GM12878 (cell line): ENCODE measurements around the gene SNAI3. TPM values are rescaled to one million over a fixed set of nuclear protein-coding genes. Genes with fewer than 3 reads are reported as not detected.

Source experiments
- ASH2L ChIP-seq: fragments of 300-600, 200-600 bp; sonication (generic); IDR thresholded peaks from 2 replicates; pipeline ENCODE4 v1.6.1; 2017; ENCODE audit warnings: low read depth, mild to moderate bottlenecking, borderline replicate concordance
- ATF2 ChIP-seq: IDR thresholded peaks from 2 replicates; pipeline ENCODE4 v1.6.1; 2012; ENCODE audit warnings: low read length, inconsistent platforms
- ATF7 ChIP-seq: fragments of 450-650 bp; IDR thresholded peaks from 2 replicates; pipeline ENCODE4 v1.6.1; 2016; ENCODE audit warnings: low read depth, mild to moderate bottlenecking
- BCL11A ChIP-seq: IDR thresholded peaks from 2 replicates; pipeline ENCODE4 v1.6.1; 2011; ENCODE audit warnings: low read depth, low read length
- BMI1 ChIP-seq: fragments of 450-650 bp; IDR thresholded peaks from 2 replicates; pipeline ENCODE4 v1.6.1; 2016; ENCODE audit warnings: mild to moderate bottlenecking, moderate library complexity, borderline replicate concordance
- CBFB ChIP-seq: IDR thresholded peaks from 2 replicates; pipeline ENCODE4 v1.6.1; 2016; ENCODE audit warnings: antibody characterized with exemption, low read depth
- HCFC1 ChIP-seq: fragments of 150-350 bp; IDR thresholded peaks from 2 replicates; pipeline ENCODE4 v1.6.1; 2014; ENCODE audit warnings: low read length
- HDAC6 ChIP-seq: fragments of 200-600 bp; sonication (generic); IDR thresholded peaks from one replicate; pipeline ENCODE4 v1.8.0; 2017; ENCODE audit warnings: antibody characterized with exemption; ENCODE audit not compliant: unreplicated experiment
- IKZF2 ChIP-seq, 2 experiments: fragments of 450-650 bp; IDR thresholded peaks; 2 replicates each; pipeline ENCODE4 v1.6.1; 2017; ENCODE audit warnings: mild to moderate bottlenecking in 2 of 2, moderate library complexity in 2 of 2
- IRF5 ChIP-seq: fragments of 450-650 bp; IDR thresholded peaks from 2 replicates; pipeline ENCODE4 v1.6.1; 2017; ENCODE audit warnings: borderline replicate concordance
- JUNB ChIP-seq: IDR thresholded peaks from 2 replicates; pipeline ENCODE4 v1.6.1; 2016; ENCODE audit warnings: antibody characterized with exemption, mild to moderate bottlenecking
- KAT2A ChIP-seq: conservative IDR thresholded peaks from 2 replicates; pipeline ENCODE4 v1.6.1; 2011; ENCODE audit warnings: low read depth, low read length; ENCODE audit not compliant: control insufficient read depth
- NFIC ChIP-seq: IDR thresholded peaks from 2 replicates; pipeline ENCODE4 v1.6.1; 2012; ENCODE audit warnings: low read depth, mild to moderate bottlenecking, inconsistent platforms, low read length, moderate library complexity
- NFXL1 ChIP-seq: fragments of 450-650 bp; IDR thresholded peaks from 2 replicates; pipeline ENCODE4 v1.6.1; 2017; ENCODE audit warnings: antibody characterized with exemption, mild to moderate bottlenecking, borderline replicate concordance
- PAX8 ChIP-seq: fragments of 450-650 bp; IDR thresholded peaks from 2 replicates; pipeline ENCODE4 v1.6.1; 2017; ENCODE audit warnings: mild to moderate bottlenecking, moderate library complexity
- RB1 ChIP-seq: fragments of 450-650 bp; formaldehyde crosslinking; IDR thresholded peaks from 2 replicates; pipeline ENCODE4 v1.6.1; 2017; ENCODE audit warnings: mild to moderate bottlenecking, borderline replicate concordance
- RBBP5 ChIP-seq: fragments of 200-600 bp; sonication (generic); conservative IDR thresholded peaks from 2 replicates; pipeline ENCODE4 v1.6.1; 2016
- SIN3A ChIP-seq: IDR thresholded peaks from 2 replicates; pipeline ENCODE4 v1.6.1; 2012; ENCODE audit warnings: low read depth, low read length, improper control_type of control experiment
- TARDBP ChIP-seq: IDR thresholded peaks from 2 replicates; pipeline ENCODE4 v1.6.1; 2016; ENCODE audit warnings: borderline replicate concordance
- WRNIP1 ChIP-seq: IDR thresholded peaks from 2 replicates; pipeline ENCODE4 v1.6.1; 2011; ENCODE audit warnings: low read depth, low read length, improper control_type of control experiment, borderline replicate concordance
- ZNF24 ChIP-seq: fragments of 450-650 bp; IDR thresholded peaks from 2 replicates; pipeline ENCODE4 v1.6.1; 2017; ENCODE audit warnings: antibody characterized with exemption, mild to moderate bottlenecking
- ZZZ3 ChIP-seq: IDR thresholded peaks from 2 replicates; pipeline ENCODE4 v1.6.1; 2011; ENCODE audit warnings: low read depth; ENCODE audit not compliant: control insufficient read depth, insufficient read length
- polyA plus RNA-seq, 11 experiments: library from polyadenylated mRNA; depleted of rRNA in 4 of 11; unstranded in 6 of 11; stranded (reverse) in 5 of 11; fragments of >200 nt; fragmentation: Nextera tagmentation in 4 of 11; fragmentation: Illumina TruSeq in 1 of 11; extraction: Ambion mirVana in 4 of 11; extraction: Trizol in 1 of 11; gene quantifications; 1 replicate in 1 of 11; 2 replicates in 10 of 11; pipeline versions ENCODE4 v1.2.1 to v1.2.3, GENCODE V29; 2011 to 2016; ENCODE audit warnings: inconsistent platforms in 2 of 11, missing spikeins in 2 of 11, low read depth in 1 of 11
- total RNA-seq, 4 experiments: library from RNA; depleted of rRNA in 3 of 4; stranded (reverse); fragments of >200 nt in 3 of 4; fragmentation: Illumina TruSeq in 1 of 4; extraction: Trizol in 1 of 4; gene quantifications; 2 replicates each; pipeline versions ENCODE4 v1.2.1 to v1.2.3, GENCODE V29; 2013 to 2021
- TF ChIP-seq, protein P1 (sequence below): fragments of 150-350 bp; IDR thresholded peaks from 2 replicates; pipeline ENCODE4 v1.6.1; 2016; ENCODE audit warnings: low read depth, low read length
- TF ChIP-seq, protein P2 (sequence below): IDR thresholded peaks from 2 replicates; pipeline ENCODE4 v1.6.1; 2011; ENCODE audit warnings: mild to moderate bottlenecking, low read depth, low read length, moderate library complexity; ENCODE audit not compliant: insufficient replicate concordance

Gene SNAI3
- total and polyA plus RNA-seq, 10 of the 15 experiments (the other 5 are each of a cell fraction or from before 2014, with no cell fraction given), result 0.21 to 7.4 (median 3.0) TPM

DNA sequence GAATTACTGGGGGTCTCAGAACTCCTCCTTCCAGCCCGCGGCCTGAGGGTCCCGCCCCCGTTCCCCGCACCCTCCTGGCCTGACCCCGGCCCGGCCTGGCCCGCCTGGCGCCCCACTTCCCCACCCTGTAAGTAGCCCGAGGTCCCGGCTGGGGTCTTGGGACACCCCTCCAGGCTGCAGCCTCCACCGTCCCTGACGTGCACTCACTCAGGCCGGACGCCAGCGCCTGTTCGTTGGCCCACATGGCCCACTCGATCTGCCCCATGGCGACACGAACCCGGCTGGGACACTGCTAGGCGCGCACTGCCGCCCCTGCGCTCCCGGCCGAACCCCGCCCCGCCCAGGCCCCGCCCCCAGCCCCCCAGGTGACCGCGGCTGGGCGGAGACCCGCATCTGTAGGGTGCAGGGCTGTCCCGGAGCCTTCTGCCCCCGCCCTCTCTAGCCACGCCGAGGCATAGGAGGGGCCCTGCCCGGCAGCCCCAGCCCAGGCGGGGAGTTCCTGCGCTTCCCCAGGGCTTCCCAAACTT is 35.5 kb downstream of the SNAI3 start, which contains the start of gene CYBA (continued):
- no peak for TF ChIP-seq WRNIP1
- TF ChIP-seq SIN3A, result no peak
- no peak for TF ChIP-seq ATF2
- TF ChIP-seq IKZF2 (IDR thresholded peaks at IDR 0.05), result no peak
- TF ChIP-seq, protein P1, sequence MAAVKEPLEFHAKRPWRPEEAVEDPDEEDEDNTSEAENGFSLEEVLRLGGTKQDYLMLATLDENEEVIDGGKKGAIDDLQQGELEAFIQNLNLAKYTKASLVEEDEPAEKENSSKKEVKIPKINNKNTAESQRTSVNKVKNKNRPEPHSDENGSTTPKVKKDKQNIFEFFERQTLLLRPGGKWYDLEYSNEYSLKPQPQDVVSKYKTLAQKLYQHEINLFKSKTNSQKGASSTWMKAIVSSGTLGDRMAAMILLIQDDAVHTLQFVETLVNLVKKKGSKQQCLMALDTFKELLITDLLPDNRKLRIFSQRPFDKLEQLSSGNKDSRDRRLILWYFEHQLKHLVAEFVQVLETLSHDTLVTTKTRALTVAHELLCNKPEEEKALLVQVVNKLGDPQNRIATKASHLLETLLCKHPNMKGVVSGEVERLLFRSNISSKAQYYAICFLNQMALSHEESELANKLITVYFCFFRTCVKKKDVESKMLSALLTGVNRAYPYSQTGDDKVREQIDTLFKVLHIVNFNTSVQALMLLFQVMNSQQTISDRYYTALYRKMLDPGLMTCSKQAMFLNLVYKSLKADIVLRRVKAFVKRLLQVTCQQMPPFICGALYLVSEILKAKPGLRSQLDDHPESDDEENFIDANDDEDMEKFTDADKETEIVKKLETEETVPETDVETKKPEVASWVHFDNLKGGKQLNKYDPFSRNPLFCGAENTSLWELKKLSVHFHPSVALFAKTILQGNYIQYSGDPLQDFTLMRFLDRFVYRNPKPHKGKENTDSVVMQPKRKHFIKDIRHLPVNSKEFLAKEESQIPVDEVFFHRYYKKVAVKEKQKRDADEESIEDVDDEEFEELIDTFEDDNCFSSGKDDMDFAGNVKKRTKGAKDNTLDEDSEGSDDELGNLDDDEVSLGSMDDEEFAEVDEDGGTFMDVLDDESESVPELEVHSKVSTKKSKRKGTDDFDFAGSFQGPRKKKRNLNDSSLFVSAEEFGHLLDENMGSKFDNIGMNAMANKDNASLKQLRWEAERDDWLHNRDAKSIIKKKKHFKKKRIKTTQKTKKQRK, result no peak
- no peak for TF ChIP-seq ZZZ3
- TF ChIP-seq KAT2A, result no peak
- TF ChIP-seq BMI1, result no peak
- TF ChIP-seq NFXL1, result no peak
- TF ChIP-seq IRF5, result no peak
- TF ChIP-seq JUNB, result no peak
- no peak for TF ChIP-seq NFIC
- TF ChIP-seq RBBP5, result no peak
- TF ChIP-seq ZNF24, result no peak
- TF ChIP-seq PAX8, result no peak
- no peak for TF ChIP-seq ATF7
- TF ChIP-seq TARDBP, result no peak; the same call in 1 of the 2 replicates
- no peak for TF ChIP-seq RB1
- TF ChIP-seq, protein P2, sequence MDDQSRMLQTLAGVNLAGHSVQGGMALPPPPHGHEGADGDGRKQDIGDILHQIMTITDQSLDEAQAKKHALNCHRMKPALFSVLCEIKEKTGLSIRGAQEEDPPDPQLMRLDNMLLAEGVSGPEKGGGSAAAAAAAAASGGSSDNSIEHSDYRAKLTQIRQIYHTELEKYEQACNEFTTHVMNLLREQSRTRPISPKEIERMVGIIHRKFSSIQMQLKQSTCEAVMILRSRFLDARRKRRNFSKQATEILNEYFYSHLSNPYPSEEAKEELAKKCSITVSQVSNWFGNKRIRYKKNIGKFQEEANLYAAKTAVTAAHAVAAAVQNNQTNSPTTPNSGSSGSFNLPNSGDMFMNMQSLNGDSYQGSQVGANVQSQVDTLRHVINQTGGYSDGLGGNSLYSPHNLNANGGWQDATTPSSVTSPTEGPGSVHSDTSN, result no peak
- no peak for TF ChIP-seq CBFB
- TF ChIP-seq BCL11A, result no peak
- no peak for TF ChIP-seq ASH2L
- TF ChIP-seq HCFC1, result no peak
- TF ChIP-seq HDAC6, result no peak
